ENCODE data around the gene KCTD20.

DNA sequence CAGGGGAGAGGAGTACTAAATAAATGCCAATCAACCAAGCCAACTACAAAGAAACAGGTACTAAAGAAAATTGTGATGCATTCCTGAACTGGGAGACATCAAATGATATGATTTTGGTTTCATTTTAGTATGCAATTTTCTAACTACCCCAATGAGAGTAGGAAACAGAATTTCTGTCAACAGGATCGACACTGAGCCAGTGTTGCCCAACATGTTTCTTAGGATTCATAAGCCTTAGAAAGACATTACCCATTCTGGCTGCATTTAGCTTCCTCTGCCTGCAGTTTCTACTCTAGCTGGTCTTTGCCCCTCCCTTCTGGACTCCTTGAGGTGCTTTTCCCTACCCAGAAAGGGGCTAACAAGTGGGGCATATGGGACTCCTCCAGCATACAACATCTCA is 49.8 kb downstream of the KCTD20 start:
- TF ChIP-seq POLR2A (IDR thresholded peaks at IDR 0.05; ENCODE audit: low read length) (no peak), GATA1 (IDR thresholded peaks at IDR 0.05; ENCODE audit: low read depth, low read length) (no peak)
